G401.6 (cell line): Measurements from ENCODE around the gene KERA.
"Not testable (repeated sequence)": the region's sequence is repeated elsewhere in the genome, so short reads cannot be mapped to it uniquely, and the experiment has no call there.

Experiments used
- FAIRE-seq: peaks from 2 replicates; lab custom pipeline; 2012; peaks lifted over from hg19 to GRCh38; lab: Jason Lieb, UNC

The KERA gene, protein sequence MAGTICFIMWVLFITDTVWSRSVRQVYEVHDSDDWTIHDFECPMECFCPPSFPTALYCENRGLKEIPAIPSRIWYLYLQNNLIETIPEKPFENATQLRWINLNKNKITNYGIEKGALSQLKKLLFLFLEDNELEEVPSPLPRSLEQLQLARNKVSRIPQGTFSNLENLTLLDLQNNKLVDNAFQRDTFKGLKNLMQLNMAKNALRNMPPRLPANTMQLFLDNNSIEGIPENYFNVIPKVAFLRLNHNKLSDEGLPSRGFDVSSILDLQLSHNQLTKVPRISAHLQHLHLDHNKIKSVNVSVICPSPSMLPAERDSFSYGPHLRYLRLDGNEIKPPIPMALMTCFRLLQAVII

DNA sequence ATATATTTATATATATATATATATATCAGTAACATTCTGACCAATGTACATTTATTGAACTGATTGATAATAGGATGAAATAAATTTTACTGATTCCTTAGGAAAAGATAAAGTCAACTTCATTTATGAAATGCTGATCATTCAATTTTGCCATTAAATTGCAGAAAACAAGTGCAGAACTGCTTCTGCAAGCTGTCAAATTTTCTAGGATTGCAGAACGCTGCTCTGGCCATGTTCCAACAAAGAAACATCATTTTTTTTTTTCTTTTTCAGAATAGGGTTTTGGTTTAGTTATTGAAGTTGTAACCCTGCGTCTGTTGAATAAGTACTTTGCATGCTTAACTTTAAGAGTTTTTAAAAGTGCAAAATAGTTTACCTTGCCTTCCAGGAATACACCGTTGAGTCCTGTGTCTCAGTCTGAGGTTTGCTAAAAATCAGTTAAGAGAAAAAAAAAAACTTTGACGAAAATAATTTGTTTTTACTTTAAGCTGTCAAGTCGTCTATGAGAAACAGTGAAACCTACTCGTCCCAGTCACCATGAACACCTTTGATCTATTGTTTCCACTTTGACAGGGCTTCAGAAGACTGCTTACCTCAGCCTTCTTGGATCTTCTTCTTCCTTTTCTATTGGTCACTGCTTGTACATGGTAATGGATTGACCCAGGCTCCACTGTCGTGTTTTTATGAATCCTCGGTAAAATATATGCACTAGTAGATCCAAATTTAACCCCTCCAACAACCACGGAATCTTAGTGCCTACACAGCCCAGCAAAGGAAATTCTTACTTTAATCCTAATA lies at the start of gene KERA:
KERA (minus strand) TSS at position 657 of the 798 bp plus-strand sequence. CDS start 1,743 bp downstream, outside the sequence.
- no peak for FAIRE-seq

DNA sequence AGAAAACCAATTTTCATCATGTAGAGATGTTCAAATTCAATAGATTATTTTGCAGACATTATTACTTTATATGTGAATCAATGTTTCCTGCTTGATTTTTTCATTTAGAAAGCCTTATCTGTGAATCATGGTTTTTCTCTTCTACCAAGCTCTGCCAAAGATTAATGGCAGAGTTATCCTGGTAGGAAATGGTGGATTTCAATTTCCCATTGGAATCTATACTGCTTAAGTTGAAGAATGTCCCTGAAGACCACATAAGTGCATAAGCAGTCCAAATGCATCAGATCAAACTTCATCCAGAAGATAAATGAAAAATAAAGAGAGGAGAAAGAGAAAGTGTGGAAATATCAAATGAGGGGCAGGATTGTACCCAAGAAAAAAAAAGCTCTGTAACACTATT lies 48.5 kb upstream of the KERA start:
- no peak for FAIRE-seq

DNA sequence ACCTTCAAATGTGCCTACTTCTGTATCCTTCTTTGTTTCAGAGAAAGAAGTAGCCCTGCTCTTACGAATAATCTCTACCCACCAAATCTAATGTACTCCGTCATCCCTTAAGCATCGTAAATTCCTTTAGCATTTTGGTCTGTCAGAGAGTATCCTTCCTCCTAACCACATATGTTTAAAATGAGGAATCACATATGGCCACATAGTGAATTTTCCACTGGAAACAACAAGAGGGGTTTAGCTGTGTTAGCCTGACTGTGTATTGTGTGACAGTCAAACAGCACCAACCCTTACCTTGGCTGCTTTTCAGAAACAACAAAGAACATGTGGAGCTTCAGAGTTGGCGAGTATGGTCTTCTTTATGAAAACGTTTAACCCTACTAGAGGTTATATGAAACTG lies 48.0 kb upstream of the KERA start:
- no peak for FAIRE-seq

DNA sequence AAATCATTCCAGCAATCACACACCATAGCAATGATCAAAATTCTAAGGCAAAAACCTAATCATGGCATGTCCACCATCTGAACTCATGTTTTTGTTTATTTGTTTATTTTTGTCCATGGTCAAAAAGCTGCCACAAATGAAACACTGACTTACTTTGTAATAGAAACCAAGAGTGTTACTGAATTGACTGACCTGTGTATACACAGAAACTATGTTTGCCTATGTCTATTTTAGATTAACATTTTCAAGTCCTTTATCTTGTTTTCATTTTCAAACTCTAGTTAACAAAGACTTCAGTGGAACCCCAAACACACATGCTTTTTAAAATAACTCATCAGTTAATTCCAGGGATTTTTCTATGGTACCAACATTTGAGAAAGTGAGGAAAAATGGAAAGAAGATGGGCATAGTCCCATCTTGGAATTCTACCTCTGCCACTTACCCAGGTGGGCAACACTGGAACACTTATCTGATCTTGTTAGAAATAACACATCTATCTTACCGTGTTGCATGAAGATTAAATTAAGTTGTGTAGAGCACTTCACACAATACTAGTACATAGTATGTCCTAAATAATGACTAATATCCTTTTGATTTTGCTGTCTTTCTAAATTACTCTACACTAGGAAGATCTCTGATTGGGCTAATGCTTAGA lies 47.1 kb upstream of the KERA start:
- FAIRE-seq = no peak

DNA sequence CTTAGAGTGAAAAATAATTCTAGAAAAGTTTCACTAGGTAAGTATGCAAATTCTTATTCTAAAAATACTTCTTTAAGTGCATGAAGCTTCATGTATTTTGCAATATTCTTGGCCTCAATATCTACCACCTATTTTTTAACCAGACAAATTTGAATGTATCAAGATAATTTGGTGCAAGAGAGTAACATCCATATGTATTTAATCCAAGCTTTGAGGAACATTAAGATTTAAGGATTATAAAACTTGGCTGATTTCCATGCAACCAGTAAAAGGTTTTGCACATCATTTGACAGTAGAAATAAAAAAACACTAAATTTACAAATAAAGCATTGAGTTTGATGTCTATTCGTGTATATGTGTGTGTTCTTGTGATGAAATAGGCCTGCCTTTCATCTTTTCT lies 45.8 kb upstream of the KERA start:
- no peak for FAIRE-seq

DNA sequence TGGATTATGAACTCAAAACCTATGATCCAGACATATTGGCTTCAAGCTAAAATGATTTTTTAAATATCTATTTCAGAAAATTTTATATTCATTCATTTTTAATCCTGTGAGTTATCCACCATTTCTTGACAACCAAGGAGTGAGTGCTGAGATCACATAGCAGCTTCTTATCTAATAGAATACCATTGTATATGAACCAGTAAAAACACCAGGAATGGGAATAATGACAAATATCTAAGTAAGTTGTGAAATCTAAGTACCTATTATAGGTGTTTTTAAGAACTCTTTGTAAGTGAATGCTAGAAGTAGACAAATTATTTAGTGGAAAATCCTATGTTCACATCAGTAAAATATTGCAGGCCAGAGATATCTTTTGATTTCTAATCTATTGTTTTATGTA lies 45.3 kb upstream of the KERA start:
- no peak for FAIRE-seq

DNA sequence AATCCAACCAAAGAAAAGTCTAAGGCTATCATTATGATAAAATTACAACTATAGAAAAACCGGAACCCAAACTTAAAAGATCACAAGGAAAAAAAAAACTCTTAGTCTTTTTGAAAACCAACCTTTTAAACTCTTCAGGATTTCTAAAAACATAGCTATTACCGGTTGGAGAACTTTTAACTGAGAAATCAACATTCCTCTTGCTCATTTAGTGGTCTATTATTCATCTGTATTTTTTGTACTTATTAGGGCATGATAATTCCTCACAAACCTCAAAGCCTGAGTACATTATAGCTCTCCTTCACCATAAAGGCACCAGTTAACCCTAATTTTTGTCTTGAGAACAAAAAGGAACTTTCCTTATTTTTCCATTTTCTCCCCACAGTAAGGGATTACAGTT lies 43.1 kb upstream of the KERA start:
- no peak for FAIRE-seq

DNA sequence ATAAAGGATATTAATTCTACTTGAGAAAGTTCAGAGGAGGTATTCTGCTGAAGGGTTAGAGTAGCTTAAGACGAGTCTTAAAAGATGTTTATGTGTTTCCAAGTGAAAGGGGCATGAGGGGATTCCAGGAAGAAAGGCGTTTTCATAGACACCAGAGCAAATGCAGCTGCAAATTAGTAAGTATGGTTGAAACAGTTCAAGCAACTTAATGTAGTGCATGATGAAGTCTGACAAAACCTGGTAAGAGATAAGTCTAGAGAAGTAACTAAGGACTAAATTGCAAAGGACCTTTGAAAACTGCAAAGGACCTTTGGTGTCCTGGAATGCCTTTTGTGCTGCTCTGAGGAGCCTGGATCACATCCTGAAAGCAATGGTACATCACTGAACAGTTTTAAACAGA lies 42.0 kb upstream of the KERA start:
- no peak for FAIRE-seq

DNA sequence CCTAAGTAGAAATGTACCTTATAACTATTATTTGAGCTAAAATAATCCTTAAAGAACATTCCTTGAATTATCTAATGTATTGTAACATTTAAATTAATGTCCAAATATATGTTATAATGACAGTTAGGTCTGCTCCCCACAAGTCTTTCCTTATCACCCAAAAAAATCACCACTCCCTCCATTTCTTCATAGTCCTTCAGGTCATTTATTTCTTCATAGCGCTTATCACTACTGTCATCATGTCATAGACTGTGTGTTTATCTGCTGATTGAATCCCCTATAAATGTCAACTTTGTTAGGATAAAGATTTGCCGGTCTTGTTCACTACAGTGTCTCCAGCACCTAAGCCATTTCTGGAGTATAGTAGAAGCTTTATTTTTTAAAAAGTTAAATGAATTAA lies 41.5 kb upstream of the KERA start:
- no peak for FAIRE-seq

DNA sequence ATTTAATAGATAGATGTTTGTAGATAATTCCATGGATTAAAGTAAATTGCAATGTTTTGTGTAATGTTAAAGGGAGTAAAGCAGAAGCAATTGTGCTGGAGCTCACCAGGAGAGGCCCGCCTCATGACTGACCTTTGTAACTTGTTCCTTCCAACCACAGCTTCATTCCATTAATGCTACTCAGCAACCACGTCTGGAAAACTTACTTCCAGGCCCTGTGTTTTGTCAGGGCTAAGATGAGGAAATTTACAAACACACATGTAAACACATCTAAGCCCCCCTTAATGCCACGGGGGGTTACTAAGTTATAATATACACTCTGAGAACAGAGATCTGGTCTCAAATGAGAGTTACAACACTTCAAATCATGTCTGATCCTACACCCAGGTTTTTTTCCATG lies 41.1 kb upstream of the KERA start:
- no peak for FAIRE-seq

DNA sequence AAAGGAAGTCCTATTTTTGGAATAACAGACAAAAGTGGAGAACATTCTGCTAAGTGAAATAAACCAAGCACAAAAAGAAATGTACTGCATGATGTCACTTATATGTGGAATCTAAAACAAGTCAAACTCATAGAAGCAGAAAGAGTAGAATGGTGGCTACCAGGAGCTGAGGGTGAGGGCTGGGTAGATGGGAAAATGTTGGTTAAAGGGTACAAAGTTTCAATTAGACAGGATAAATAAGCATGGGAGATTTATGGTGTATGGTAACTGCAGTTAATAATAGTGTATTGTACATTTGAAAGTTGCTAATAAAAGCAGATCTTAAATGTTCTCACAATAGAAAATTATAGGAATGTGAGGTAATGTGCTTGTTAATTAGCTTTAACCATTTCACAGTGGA lies 40.6 kb upstream of the KERA start:
- no peak for FAIRE-seq

DNA sequence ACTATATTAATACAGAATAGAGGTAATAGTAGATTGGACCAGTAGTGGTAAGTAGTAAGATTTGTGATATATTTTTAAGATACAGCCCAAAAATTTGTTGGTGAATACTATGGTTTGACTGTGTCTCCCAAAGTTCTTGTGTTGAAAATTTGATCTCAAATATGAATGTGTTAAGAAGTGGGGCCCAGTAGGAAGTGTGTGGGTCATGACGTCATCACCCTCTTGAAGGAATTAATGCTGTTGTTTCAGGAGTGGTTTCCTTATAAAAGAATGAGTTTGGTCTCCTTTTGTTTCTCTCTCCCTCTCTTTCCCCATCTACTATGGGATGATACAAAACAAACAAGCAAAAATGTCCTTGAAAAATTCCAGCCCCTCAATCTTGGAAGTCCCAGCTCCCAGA lies 37.1 kb upstream of the KERA start:
- no peak for FAIRE-seq

DNA sequence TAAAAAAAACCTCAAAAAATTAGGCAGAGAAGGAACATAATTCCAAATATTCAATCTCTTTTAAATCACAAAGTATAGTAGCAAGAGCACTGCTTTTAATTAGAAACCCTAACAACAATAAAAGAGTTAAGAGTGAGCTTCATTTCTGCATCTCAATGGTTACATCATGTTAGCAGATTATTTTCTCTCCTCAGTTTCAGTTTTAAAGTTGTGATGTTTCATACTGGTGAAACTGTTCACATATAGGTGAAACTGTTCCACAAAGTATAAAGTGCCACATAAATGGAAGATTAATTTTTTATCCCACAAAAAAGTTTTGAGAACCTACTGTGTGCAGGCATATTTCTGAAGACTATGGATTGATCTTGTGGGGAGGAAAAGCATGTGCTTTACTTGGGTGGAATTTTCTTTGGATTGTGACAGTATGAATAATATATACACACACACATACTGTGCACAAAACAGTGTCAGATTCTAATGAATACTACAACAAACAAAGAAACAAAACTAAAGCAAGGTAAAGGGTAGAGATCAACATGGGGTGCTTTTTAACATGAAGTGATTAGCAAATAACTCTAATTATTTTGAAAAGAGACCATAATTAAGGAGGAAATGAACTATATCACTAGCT lies 36.3 kb upstream of the KERA start:
- FAIRE-seq = no peak

DNA sequence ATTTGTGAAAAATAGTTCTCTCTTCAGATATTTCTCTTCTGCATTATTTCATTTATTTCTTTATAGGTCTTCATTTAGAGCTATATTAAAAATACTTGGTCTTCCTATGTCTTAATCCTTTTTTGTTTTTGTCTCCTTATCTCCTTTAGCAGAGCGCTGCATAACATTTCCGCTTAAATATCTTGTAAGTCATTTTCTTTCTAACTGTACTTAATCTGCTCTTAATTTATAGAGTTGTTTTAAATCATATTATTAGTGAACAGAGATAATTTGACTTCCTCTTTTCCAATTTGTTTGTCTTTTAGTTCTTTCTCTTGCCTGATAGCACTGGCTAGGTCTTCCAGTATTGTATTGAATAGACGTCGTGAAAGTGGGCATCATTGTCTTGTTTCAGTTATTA lies 35.5 kb upstream of the KERA start:
- FAIRE-seq = no peak

DNA sequence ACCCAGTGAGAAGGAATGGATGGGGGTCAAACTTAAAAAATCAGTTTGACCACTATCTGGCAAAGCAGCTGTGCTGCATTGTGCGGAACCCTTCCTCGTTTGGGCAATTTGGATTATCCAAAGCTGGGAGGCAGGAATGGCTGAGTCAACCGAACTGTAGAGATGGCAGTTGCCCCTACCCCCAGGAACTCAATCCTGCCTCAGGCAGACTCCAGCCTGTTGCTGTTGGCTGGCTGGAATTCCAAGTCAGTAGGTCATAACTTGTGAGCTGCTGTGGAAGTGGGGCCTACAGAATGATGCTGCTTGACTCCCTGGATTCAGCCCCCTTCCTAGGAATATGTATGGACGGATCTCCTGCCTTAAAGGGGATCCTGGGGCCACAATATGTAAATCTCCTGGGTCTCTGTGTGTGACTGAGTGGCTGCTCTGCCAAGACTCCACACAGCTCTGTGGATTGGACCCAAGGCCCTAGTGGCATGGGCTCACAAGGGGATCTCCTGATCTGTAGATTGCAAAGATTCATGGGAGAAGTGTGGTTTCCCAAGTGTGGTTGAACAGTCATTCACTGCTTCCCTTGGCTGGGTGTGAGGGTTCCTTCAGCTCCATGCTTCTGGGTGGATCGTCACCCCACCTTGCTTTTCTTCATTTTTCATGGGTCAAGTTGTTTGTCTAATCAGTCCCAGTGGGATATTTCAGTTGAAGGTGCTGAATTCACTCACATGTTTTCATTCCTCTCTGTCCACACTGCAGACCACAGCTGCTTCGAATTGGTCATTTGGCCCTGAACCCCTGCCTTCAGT lies 34.3 kb upstream of the KERA start:
- no peak for FAIRE-seq

DNA sequence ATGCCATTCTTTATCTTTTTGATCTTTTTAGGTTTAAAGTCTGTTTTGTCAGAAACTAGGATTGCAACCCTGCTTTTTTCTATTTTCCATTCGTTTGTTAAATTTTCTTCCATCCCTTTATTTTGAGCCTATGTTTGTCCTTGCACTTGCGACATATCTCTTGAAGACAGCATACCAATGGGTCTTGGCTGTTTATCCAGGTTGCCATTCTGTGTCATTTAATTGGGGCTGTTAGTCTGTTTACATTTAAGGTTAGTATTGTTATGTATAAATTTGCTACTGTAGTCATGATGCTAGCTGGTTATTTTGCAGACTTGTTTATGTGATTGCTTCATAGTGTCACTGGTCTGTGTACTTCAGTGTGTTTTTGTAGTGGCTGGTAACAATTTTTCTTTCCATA lies 32.1 kb upstream of the KERA start:
- FAIRE-seq = not testable (repeated sequence)

DNA sequence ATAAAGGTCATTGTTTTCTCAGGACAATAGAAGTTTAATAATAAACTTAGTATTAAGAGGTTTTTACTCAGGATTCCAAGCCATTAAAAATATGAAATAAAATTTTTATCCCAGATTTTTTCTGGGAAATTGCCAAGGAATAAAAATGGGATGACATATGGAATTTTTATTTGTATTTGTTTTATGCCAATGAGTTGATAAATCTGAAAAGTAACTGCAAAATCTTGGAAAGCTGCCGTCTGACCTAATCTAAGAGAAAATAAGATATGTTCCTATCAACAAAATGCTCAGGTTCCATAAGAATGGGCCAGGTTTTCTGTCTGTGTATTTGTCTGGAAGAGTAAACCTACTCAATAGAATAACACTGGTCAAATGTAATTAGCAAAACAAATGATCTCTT lies 22.2 kb upstream of the KERA start:
- FAIRE-seq = no peak

DNA sequence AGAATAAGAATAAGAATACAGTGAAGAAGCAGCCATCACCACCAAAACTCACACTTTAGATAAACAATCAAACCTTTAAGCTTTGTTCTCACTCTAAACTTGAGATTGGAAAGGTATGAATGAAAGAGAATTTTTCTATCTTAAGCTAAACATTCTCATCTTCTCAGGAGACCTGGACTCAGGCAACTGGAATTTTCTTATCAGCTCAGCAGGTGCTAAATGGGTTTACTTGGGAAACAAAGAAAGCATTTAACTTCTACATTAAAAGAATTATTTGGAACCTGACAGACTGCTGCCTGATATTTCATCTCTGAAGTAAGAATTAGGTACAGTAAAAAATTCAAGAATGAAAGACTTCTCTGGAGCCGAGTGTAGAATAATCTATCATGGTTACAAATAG lies 20.7 kb upstream of the KERA start:
- FAIRE-seq = no peak

DNA sequence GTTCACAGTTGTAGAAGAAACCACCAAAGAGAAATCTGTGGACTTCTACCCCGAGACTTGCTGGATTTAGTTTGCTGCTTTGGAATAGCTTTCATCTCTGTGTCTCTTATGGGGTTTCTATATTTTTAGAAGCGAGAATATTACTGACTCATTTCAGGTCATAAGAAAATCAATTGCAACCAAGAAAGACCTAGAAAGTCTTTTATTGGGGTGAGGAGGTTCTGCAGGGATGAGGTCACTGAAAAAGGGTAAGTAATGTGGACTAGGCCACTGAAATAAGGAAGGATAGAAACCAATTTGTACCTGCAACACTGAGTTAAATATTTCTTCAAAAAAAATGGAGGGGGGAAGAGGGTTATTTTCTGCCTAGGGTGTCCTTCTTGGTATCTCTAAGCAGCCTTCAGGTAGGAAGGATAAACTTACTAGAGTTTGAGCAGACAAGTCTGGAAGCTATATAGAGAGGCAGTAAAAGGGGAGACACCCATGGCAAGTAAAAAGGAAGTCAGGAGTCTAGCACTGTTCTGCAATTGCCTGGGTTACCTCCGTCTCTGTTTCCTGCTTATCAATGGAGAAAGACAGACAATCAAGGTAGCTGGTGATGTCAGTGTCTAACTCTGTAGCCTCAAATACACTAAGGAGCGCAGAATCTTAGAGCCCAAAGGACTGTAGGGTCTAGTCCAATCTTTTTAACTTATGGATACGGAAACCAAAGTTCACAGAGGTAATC lies 19.6 kb upstream of the KERA start:
- no peak for FAIRE-seq

DNA sequence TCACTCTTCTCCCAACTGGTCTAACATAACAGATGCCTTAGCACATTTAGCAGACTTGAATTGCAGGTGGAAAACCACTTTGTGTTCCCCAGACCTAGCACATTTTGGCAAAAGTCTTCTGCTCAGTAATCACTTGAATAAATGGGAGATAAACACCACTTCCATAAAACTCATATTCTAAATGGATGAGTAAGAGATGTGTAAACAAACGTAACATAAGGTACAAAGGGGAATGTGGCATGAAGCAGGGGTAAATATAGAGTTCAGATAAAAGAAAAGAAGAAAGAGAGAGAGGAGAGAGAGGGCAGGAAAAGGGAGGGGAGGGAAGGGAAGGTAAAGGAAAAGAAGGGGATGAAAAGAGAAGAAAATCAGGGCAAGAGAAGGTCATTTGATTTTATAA lies 17.0 kb upstream of the KERA start:
- no peak for FAIRE-seq

DNA sequence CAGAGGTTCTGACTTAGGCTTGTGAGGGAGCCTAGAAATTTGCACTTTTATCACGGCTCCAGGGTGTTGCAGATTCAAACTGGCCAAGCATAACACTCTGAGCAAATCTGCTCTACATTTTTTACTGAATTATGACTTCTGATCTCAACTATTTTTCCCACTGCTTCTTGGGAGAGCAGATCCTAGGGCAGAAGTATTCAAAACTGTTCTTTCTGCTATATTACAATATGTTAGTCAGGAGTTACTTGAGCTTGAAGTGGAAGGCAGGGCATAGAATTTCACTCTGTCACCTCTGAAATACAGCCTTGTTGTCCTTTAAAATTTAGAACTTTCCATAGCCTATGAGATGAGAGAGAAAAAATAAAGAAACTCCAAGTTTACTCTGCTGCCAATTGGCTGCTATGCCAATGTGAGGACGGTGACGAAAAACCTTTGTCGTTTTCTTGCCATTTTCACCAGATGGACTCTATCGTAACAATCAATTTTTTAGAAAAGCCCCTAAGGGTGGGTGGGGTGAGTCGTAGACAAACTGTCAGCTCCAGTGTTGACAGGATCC lies 16.4 kb upstream of the KERA start:
- FAIRE-seq = no peak
